ENCODE measurements around the gene NRG4.

GRCh38 chr15:76059320-76060117 lies 47.3 kb upstream of the NRG4 start, which contains the start of gene TMEM266:
- no peak for TF ChIP-seq YY1 (IDR thresholded peaks at IDR 0.05; ENCODE audit: insufficient read depth, insufficient read length)
- no peak for TF ChIP-seq ZNF274 (IDR thresholded peaks at IDR 0.05; ENCODE audit: low read depth, low read length)

Data from NT2/D1 (cell line).